Activated CD8-positive, alpha-beta memory T cell treated with anti-CD3 and anti-CD28 coated beads, Interleukin-2, amount 50 U/mL, for 48 hours (primary cell): ENCODE data around the gene LAMTOR3.

Source experiments
- DNase-seq: peaks from one replicate; pipeline ENCODE4 v3.0.0-alpha.2; 2020

Gene LAMTOR3

GRCh38 chr4:99828477-99828876, 65.8 kb downstream of the LAMTOR3 start:
- DNase-seq, result no peak
